ENCODE measurements around the gene CD40LG. TPM values are rescaled to one million over a fixed set of nuclear protein-coding genes. Genes with fewer than 3 reads are reported as not detected.

Gene CD40LG
- total and polyA plus RNA-seq, 2 donors (not counting 3 experiments of a cell fraction or from before 2014, with no cell fraction given), result not detected

DNA sequence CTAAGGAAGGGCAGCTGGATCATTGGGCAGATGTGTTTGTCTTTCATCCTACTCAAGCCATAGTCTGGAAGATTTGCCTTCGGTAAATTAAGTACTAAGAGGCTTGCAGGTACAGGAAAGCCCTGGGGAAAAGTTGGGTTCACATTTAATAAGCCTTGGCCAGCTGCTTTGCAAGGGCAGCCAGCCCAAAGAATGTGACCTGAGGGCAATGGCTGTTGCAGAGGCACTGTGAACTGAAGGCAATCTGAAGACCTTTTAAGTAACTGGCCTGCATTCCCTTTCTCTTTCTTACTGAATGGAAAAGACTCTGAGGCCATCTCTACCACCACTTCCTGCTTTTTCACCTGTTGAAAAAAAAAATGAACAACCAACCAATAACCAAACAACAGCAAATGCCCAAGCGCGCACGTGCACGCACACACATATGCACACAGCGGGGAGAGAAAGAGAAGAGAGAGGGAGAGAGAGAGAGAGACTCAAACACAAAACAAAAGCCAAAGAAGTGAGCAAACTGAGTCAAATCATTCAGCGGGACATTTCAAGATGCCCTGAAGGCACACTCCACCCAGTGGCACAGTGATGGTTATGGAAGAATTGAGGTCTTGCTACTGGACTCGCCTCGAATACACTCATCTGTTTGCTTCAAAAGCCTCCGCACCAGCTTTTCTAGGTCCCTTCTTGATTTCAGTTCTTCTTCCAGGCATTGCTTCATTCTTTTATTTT lies 19.6 kb downstream of the CD40LG start:
- intact Hi-C loops (cut with micrococcal nuclease), result no loop called here
- Histone ChIP-seq H3K4me1 (ENCODE audit: control insufficient read depth, extremely low read depth, insufficient read depth, low read length) (no peaks in the 10 kb centered on the region), H3K4me3 (replicated peaks in 1 of 3; ENCODE audit: insufficient read depth in 1 of 3, low read depth in 1 of 3, low read length in 3 of 3) (no peak overlapping the region), H3K9me1 (replicated peaks; ENCODE audit: control insufficient read depth, extremely low read depth, insufficient read depth, low read length) (no peaks in the 10 kb centered on the region), H3K9ac (replicated peaks; ENCODE audit: extremely low read depth, insufficient read depth, low read length) (no peak overlapping the region), H3K27ac (ENCODE audit: insufficient read depth, low read depth, low read length) (no peak overlapping the region), H3K4me2 (ENCODE audit: insufficient read depth, low read length) (no peak overlapping the region), H4K20me1 (replicated peaks; ENCODE audit: control insufficient read depth, extremely low read depth, insufficient read depth, low read length) (no peaks in the 10 kb centered on the region), H3K79me2 (ENCODE audit: control insufficient read depth, insufficient read depth, low read length) (no peaks in the 10 kb centered on the region), H3K36me3 (ENCODE audit: control insufficient read depth in 2 of 2, extremely low read depth in 1 of 2, insufficient read depth in 2 of 2, low read length in 2 of 2) (no peaks in the 10 kb centered on the region), H3K27me3 (ENCODE audit: control insufficient read depth in 2 of 2, insufficient read depth in 2 of 2, low read length in 2 of 2) (no peaks in the 10 kb centered on the region), H2AFZ (ENCODE audit: low read depth, low read length) (no peak overlapping the region), H3K9me3 (replicated peaks; ENCODE audit: control insufficient read depth, insufficient read depth, low read length) (no peaks in the 10 kb centered on the region)
- no TSS peak for BruUV-seq (replicated peaks)
- FAIRE-seq, result no peak
- DNase-seq (ENCODE audit: low read depth, low spot score), result no peak
- dilution Hi-C loops (cut with MboI; ENCODE audit: extremely low pct_ligation_motif_present, low sequenced_read_pairs), result no loop called here
- TF ChIP-seq, protein P1, sequence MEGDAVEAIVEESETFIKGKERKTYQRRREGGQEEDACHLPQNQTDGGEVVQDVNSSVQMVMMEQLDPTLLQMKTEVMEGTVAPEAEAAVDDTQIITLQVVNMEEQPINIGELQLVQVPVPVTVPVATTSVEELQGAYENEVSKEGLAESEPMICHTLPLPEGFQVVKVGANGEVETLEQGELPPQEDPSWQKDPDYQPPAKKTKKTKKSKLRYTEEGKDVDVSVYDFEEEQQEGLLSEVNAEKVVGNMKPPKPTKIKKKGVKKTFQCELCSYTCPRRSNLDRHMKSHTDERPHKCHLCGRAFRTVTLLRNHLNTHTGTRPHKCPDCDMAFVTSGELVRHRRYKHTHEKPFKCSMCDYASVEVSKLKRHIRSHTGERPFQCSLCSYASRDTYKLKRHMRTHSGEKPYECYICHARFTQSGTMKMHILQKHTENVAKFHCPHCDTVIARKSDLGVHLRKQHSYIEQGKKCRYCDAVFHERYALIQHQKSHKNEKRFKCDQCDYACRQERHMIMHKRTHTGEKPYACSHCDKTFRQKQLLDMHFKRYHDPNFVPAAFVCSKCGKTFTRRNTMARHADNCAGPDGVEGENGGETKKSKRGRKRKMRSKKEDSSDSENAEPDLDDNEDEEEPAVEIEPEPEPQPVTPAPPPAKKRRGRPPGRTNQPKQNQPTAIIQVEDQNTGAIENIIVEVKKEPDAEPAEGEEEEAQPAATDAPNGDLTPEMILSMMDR (IDR thresholded peaks at IDR 0.05; ENCODE audit: extremely low read depth in 1 of 2, insufficient read depth in 1 of 2, low read depth in 1 of 2, low read length in 2 of 2), result no peak
- TF ChIP-seq POLR2A (IDR thresholded peaks at IDR 0.05; ENCODE audit: low read depth, low read length) (no peak), MYC (IDR thresholded peaks at IDR 0.05; ENCODE audit: low read depth, low read length) (no peak), EZH2 (IDR thresholded peaks at IDR 0.05; ENCODE audit: borderline replicate concordance, low read depth, low read length, severe bottlenecking) (no peak), FOS (IDR thresholded peaks at IDR 0.05; ENCODE audit: borderline replicate concordance, insufficient read depth, low read length) (no peak), GATA2 (IDR thresholded peaks at IDR 0.05; ENCODE audit: insufficient read depth, insufficient read length, low read depth, low read length) (no peak), JUN (IDR thresholded peaks at IDR 0.05; ENCODE audit: borderline replicate concordance, insufficient read depth, insufficient read length, low read depth) (no peak), POLR2AphosphoS5 (IDR thresholded peaks at IDR 0.05; ENCODE audit: insufficient read depth, low read depth, low read length) (no peak)
- TF ChIP-seq, protein P2, sequence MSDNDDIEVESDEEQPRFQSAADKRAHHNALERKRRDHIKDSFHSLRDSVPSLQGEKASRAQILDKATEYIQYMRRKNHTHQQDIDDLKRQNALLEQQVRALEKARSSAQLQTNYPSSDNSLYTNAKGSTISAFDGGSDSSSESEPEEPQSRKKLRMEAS (IDR thresholded peaks at IDR 0.05; ENCODE audit: insufficient read depth, insufficient read length), result no peak
- CTCF ChIA-PET, result no interaction called here
- POLR2A ChIA-PET, result no interaction called here

Data from endothelial cell of umbilical vein (primary cell).